ENCODE data around the gene ASCC1.

Gene ASCC1

GRCh38 chr10:72077275-72077990 is 138.6 kb downstream of the ASCC1 start:
- TF ChIP-seq CTCF (IDR thresholded peaks at IDR 0.05), result no peak
- Histone ChIP-seq H2AFZ (no peak overlapping the region), H3K36me3 (ENCODE audit: control insufficient read depth, insufficient read depth, low read length) (no peaks in the 10 kb centered on the region), H3K9ac (no peak overlapping the region), H3K4me2 (ENCODE audit: low read length) (no peak overlapping the region), H3K27ac (no peak overlapping the region), H3K4me1 (no peaks in the 10 kb centered on the region), H3K27me3 (ENCODE audit: control insufficient read depth, insufficient read depth, low read length) (no peaks in the 10 kb centered on the region), H3K79me2 (no peaks in the 10 kb centered on the region), H3K9me3 (ENCODE audit: control insufficient read depth, low read length) (no peaks in the 10 kb centered on the region), H3K4me3 (ENCODE audit: low read depth, low read length) (no peak overlapping the region)

- TF ChIP-seq CTCF (IDR thresholded peaks at IDR 0.05), result no peak
- H3K79me2 ChIP-seq, result no peaks in the 10 kb centered on the region
- no peak overlapping the region for H3K9ac ChIP-seq
- H3K4me2 ChIP-seq (ENCODE audit: low read length), result no peak overlapping the region
- H3K27ac ChIP-seq, result no peak overlapping the region
- no peak overlapping the region for H3K4me3 ChIP-seq (ENCODE audit: low read depth, low read length)
- H3K4me1 ChIP-seq, result no peaks in the 10 kb centered on the region
- H3K27me3 ChIP-seq (ENCODE audit: control insufficient read depth, insufficient read depth, low read length), result no peaks in the 10 kb centered on the region
- H3K9me3 ChIP-seq (ENCODE audit: control insufficient read depth, low read length), result no peaks in the 10 kb centered on the region
- no peaks in the 10 kb centered on the region for H3K36me3 ChIP-seq (ENCODE audit: control insufficient read depth, insufficient read depth, low read length)
- H2AFZ ChIP-seq, result no peak overlapping the region
Observed at GRCh38 chr10:72076756-72077155, 139.3 kb downstream of the ASCC1 start.

GRCh38 chr10:72075376-72076115 is 140.5 kb downstream of the ASCC1 start:
- Histone ChIP-seq H3K27me3 (ENCODE audit: control insufficient read depth, insufficient read depth, low read length) (no peaks in the 10 kb centered on the region), H3K36me3 (ENCODE audit: control insufficient read depth, insufficient read depth, low read length) (no peaks in the 10 kb centered on the region), H3K9me3 (ENCODE audit: control insufficient read depth, low read length) (no peaks in the 10 kb centered on the region), H3K27ac (no peak overlapping the region), H3K79me2 (no peaks in the 10 kb centered on the region), H3K9ac (no peak overlapping the region), H3K4me1 (no peaks in the 10 kb centered on the region), H3K4me2 (ENCODE audit: low read length) (no peak overlapping the region), H2AFZ (no peak overlapping the region), H3K4me3 (ENCODE audit: low read depth, low read length) (no peak overlapping the region)
- no peak for TF ChIP-seq CTCF (IDR thresholded peaks at IDR 0.05)

GRCh38 chr10:72074574-72075375 is 141.3 kb downstream of the ASCC1 start:
- H3K79me2 ChIP-seq, result no peaks in the 10 kb centered on the region
- no peaks in the 10 kb centered on the region for H3K4me1 ChIP-seq
- no peak for TF ChIP-seq CTCF (IDR thresholded peaks at IDR 0.05)
- H3K4me2 ChIP-seq (ENCODE audit: low read length), result no peak overlapping the region
- H3K9me3 ChIP-seq (ENCODE audit: control insufficient read depth, low read length), result no peaks in the 10 kb centered on the region
- no peak overlapping the region for H2AFZ ChIP-seq
- H3K9ac ChIP-seq, result no peak overlapping the region
- H3K36me3 ChIP-seq (ENCODE audit: control insufficient read depth, insufficient read depth, low read length), result no peaks in the 10 kb centered on the region
- H3K4me3 ChIP-seq (ENCODE audit: low read depth, low read length), result no peak overlapping the region
- no peaks in the 10 kb centered on the region for H3K27me3 ChIP-seq (ENCODE audit: control insufficient read depth, insufficient read depth, low read length)
- H3K27ac ChIP-seq, result no peak overlapping the region

Data from parathyroid adenoma (tissue), 2 donors.